Nephron progenitor cell (in vitro differentiated cells): Measurements from ENCODE around the gene ESPL1.

ENCODE experiments used
- DNase-seq: peaks from one replicate; pipeline ENCODE4 v3.0.0; 2021
- H3K27ac Mint-ChIP-seq: 2 replicates; pipeline ENCODE4 v1.8.0; 2021; ENCODE audit warnings: mild to moderate bottlenecking, moderate library complexity, mixed read lengths
- H3K27me3 Mint-ChIP-seq: 2 replicates; pipeline ENCODE4 v1.8.0; 2021; ENCODE audit warnings: mild to moderate bottlenecking, low read depth, mixed read lengths; ENCODE audit not compliant: poor library complexity
- H3K36me3 Mint-ChIP-seq: 2 replicates; pipeline ENCODE4 v1.8.0; 2021; ENCODE audit warnings: low read depth, mixed read lengths
- H3K4me1 Mint-ChIP-seq: 2 replicates; pipeline ENCODE4 v1.8.0; 2021; ENCODE audit warnings: mixed read lengths
- H3K4me3 Mint-ChIP-seq: 2 replicates; pipeline ENCODE4 v1.8.0; 2021; ENCODE audit warnings: mild to moderate bottlenecking, moderate library complexity, mixed read lengths
- H3K9me3 Mint-ChIP-seq: 2 replicates; pipeline ENCODE4 v1.8.0; 2021; ENCODE audit warnings: mild to moderate bottlenecking, moderate library complexity, mixed read lengths
- CTCF ChIP-seq: fragments of 200-600 bp; sonication (generic); IDR thresholded peaks from 2 replicates; pipeline ENCODE4 v1.5.0; 2021; ENCODE audit warnings: antibody characterized with exemption

ESPL1 gene

GRCh38 chr12:53233671-53234121 lies 34.4 kb upstream of the ESPL1 start:
- Mint-ChIP-seq H3K9me3 (no peaks in the 10 kb centered on the region), H3K27ac (peak overlapping the region; percentile 64), H3K4me3 (peak overlapping the region; percentile 72), H3K27me3 (peaks cover 12% of the 10 kb centered on the region), H3K36me3 (no peaks in the 10 kb centered on the region), H3K4me1 (peaks cover 53% of the 10 kb centered on the region)
- TF ChIP-seq CTCF = no peak
- no peak for DNase-seq

GRCh38 chr12:53234271-53234914 lies 33.7 kb upstream of the ESPL1 start:
- peak; percentile 73 for DNase-seq
- no peaks in the 10 kb centered on the region for H3K9me3 Mint-ChIP-seq
- peaks cover 12% of the 10 kb centered on the region for H3K27me3 Mint-ChIP-seq
- H3K4me1 Mint-ChIP-seq = peaks cover 53% of the 10 kb centered on the region
- H3K4me3 Mint-ChIP-seq = peak overlapping the region; percentile 70
- no peak for TF ChIP-seq CTCF
- H3K27ac Mint-ChIP-seq = peak overlapping the region; percentile 64
- no peaks in the 10 kb centered on the region for H3K36me3 Mint-ChIP-seq

- H3K4me3 Mint-ChIP-seq = no peak overlapping the region
- no peak overlapping the region for H3K27ac Mint-ChIP-seq
- H3K9me3 Mint-ChIP-seq = no peaks in the 10 kb centered on the region
- H3K4me1 Mint-ChIP-seq = peaks cover 48% of the 10 kb centered on the region
- H3K36me3 Mint-ChIP-seq = no peaks in the 10 kb centered on the region
- peaks cover 12% of the 10 kb centered on the region for H3K27me3 Mint-ChIP-seq
- DNase-seq = no peak
- no peak for TF ChIP-seq CTCF
Measured at GRCh38 chr12:53235164-53235563, 32.9 kb upstream of the ESPL1 start.

- H3K36me3 Mint-ChIP-seq = no peaks in the 10 kb centered on the region
- no peak for DNase-seq
- no peak overlapping the region for H3K4me3 Mint-ChIP-seq
- no peaks in the 10 kb centered on the region for H3K9me3 Mint-ChIP-seq
- H3K27me3 Mint-ChIP-seq = peaks cover 12% of the 10 kb centered on the region
- no peak for TF ChIP-seq CTCF
- H3K4me1 Mint-ChIP-seq = peaks cover 49% of the 10 kb centered on the region
- H3K27ac Mint-ChIP-seq = peak overlapping the region; percentile 18
Measured at GRCh38 chr12:53235742-53236442, 32.2 kb upstream of the ESPL1 start.

- no peak overlapping the region for H3K27ac Mint-ChIP-seq
- no peak overlapping the region for H3K4me3 Mint-ChIP-seq
- no peaks in the 10 kb centered on the region for H3K9me3 Mint-ChIP-seq
- peaks cover 49% of the 10 kb centered on the region for H3K4me1 Mint-ChIP-seq
- no peak for DNase-seq
- H3K36me3 Mint-ChIP-seq = no peaks in the 10 kb centered on the region
- no peak for TF ChIP-seq CTCF
- H3K27me3 Mint-ChIP-seq = peaks cover 12% of the 10 kb centered on the region
Measured at GRCh38 chr12:53236443-53237111, 31.5 kb upstream of the ESPL1 start.
